H7 (cell line): Measurements from ENCODE around the gene SCAF8. TPM values are rescaled to one million over a fixed set of nuclear protein-coding genes. Genes with fewer than 3 reads are reported as not detected.
"Not testable (repeated sequence)": the region's sequence is repeated elsewhere in the genome, so short reads cannot be mapped to it uniquely, and the experiment has no call there.

ENCODE experiments used
- DNase-seq: peaks from one replicate; pipeline ENCODE4 v3.0.0; 2012
- H3K27me3 ChIP-seq: 2 replicates; pipeline ENCODE4 v1.6.0; 2011; ENCODE audit warnings: mild to moderate bottlenecking, low read length; ENCODE audit not compliant: control insufficient read depth, insufficient read depth
- H3K36me3 ChIP-seq: replicated peaks from 2 replicates; pipeline ENCODE4 v1.5.1; 2011; ENCODE audit warnings: low read length; ENCODE audit not compliant: control insufficient read depth, insufficient read depth
- H3K4me3 ChIP-seq: 2 replicates; pipeline ENCODE4 v1.5.1; 2011; ENCODE audit warnings: low read depth, mild to moderate bottlenecking, control low read depth, low read length, moderate library complexity; ENCODE audit not compliant: insufficient read depth
- total RNA-seq: library from RNA; depleted of rRNA; stranded (reverse); fragments of >200 nt; shearing (Covaris generic); gene quantifications from 2 replicates; pipeline ENCODE4 v1.2.3, GENCODE V29; 2014; rRNA removed

Gene SCAF8, protein sequence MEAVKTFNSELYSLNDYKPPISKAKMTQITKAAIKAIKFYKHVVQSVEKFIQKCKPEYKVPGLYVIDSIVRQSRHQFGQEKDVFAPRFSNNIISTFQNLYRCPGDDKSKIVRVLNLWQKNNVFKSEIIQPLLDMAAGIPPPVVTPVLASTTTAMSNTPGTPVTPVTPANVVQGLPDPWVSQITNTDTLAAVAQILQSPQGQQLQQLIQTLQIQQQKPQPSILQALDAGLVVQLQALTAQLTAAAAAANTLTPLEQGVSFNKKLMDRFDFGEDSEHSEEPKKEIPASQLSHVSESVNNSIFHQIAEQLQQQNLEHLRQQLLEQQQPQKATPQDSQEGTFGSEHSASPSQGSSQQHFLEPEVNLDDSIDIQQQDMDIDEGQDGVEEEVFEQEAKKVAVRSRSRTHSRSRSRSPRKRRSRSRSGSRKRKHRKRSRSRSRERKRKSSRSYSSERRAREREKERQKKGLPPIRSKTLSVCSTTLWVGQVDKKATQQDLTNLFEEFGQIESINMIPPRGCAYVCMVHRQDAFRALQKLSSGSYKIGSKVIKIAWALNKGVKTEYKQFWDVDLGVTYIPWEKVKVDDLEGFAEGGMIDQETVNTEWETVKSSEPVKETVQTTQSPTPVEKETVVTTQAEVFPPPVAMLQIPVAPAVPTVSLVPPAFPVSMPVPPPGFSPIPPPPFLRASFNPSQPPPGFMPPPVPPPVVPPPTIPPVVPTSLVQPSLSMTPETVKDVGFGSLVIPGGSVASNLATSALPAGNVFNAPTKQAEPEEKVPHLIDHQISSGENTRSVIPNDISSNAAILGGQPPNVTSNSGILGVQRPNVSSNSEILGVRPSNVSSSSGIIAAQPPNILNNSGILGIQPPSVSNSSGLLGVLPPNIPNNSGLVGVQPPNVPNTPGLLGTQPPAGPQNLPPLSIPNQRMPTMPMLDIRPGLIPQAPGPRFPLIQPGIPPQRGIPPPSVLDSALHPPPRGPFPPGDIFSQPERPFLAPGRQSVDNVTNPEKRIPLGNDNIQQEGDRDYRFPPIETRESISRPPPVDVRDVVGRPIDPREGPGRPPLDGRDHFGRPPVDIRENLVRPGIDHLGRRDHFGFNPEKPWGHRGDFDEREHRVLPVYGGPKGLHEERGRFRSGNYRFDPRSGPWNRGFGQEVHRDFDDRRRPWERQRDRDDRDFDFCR (N-terminal part only)
- 21.3 and 26.5 TPM in 2 replicates for total RNA-seq

- H3K27me3 ChIP-seq: no peaks in the 10 kb centered on the region
- H3K36me3 ChIP-seq: no peaks in the 10 kb centered on the region
- peak within 1 kb of the TSS; percentile 89 for H3K4me3 ChIP-seq
- DNase-seq: peak; percentile 93
Observed at GRCh38 chr6:154733183-154733625, at the start of gene SCAF8. Gene SCAF8, plus strand, starts transcription at chr6:154733416. Its CDS starts 485 bp downstream, at chr6:154733901.

- Histone ChIP-seq H3K36me3 (no peaks in the 10 kb centered on the region), H3K27me3 (no peaks in the 10 kb centered on the region), H3K4me3 (no peak overlapping the region)
- no peak for DNase-seq
Observed at GRCh38 chr6:154683756-154684523, 49.3 kb upstream of the SCAF8 start.

GRCh38 chr6:154686162-154686561, 47.1 kb upstream of the SCAF8 start:
- H3K36me3 ChIP-seq: no peaks in the 10 kb centered on the region
- no peak for DNase-seq
- no peak overlapping the region for H3K4me3 ChIP-seq
- no peaks in the 10 kb centered on the region for H3K27me3 ChIP-seq

- H3K27me3 ChIP-seq: no peaks in the 10 kb centered on the region
- no peaks in the 10 kb centered on the region for H3K36me3 ChIP-seq
- no peak overlapping the region for H3K4me3 ChIP-seq
- no peak for DNase-seq
Observed at GRCh38 chr6:154689493-154690255, 43.5 kb upstream of the SCAF8 start.

DNA sequence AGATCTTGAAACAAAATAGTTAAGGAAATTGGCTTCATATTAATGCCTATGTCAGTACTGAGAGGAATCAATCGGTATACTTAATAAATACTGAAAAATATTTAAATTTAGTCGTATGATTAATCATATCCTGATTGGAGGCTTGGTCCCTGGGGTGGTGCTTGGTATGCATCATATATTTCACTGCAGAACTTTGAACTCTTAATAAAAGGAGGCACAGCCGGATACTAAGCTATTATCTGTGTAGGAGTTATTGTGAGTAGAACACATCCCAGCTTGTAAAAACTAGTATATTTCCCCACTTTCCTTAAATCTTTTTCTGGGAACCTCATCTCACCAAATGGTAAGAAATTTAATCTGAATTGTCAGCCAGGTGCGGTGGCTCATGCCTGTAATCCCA, 42.4 kb upstream of the SCAF8 start:
- Histone ChIP-seq H3K36me3 (no peaks in the 10 kb centered on the region), H3K4me3 (no peak overlapping the region), H3K27me3 (no peaks in the 10 kb centered on the region)
- no peak for DNase-seq

- Histone ChIP-seq H3K36me3 (no peaks in the 10 kb centered on the region), H3K4me3 (no peak overlapping the region), H3K27me3 (no peaks in the 10 kb centered on the region)
- DNase-seq: no peak
Observed at GRCh38 chr6:154696661-154697060, 36.6 kb upstream of the SCAF8 start.

GRCh38 chr6:154703124-154703523, 30.1 kb upstream of the SCAF8 start:
- DNase-seq: peak; percentile 34
- H3K4me3 ChIP-seq: no peak overlapping the region
- no peaks in the 10 kb centered on the region for H3K27me3 ChIP-seq
- H3K36me3 ChIP-seq: no peaks in the 10 kb centered on the region

DNA sequence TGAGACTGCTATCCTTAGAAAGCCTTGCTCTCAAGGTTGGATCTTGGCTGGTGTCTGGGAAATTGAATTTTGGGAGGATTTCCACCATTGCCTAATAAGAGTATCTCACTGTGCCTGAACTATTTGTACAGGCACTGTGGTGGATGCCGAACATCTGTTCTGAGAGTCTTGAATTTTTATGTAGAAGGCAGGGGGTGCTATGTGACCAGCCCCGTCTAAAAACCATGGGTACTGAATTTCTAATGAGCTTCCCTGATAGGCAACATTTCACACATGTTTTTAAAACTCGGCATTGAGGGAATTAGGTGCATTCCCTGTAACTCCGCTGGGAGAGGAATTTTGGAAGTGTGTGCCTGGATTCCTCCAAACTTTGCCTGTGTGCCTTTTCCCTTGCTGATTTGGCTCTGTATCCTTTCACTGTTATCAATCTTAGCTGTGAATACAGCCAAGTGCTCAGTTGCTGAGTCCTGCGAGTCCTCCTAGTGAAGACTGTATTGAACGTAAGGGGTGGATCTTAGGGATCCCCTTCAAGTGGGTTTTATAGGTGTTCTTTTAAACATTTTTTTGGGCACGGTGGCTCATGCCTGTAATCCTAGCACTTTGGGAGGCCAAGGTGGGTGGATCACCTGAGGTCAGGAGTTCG, 27.6 kb upstream of the SCAF8 start:
- H3K36me3 ChIP-seq: no peaks in the 10 kb centered on the region
- H3K27me3 ChIP-seq: no peaks in the 10 kb centered on the region
- peak; percentile 42 for DNase-seq
- no peak overlapping the region for H3K4me3 ChIP-seq

- DNase-seq: no peak
- no peaks in the 10 kb centered on the region for H3K36me3 ChIP-seq
- no peak overlapping the region for H3K4me3 ChIP-seq
- H3K27me3 ChIP-seq: no peaks in the 10 kb centered on the region
Observed at GRCh38 chr6:154706389-154706788, 26.8 kb upstream of the SCAF8 start.

DNA sequence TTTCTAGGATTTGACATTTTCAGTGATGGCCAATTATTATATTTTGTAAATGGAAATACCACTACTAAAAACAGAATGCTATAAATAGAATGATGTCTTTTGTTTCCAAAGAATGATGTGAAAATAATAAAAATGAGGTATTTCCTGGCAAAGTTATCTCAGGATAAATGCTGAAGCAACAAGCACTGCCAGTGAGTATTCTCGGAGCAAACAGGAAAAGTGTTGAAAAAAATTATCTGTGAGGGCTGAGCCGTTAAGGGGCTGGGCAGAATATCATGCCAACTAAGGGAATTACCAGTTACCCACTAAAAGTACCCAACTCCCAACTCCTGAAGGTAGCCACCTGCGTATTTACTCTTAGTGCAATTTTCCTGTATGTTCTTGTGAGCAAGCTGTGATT, 23.6 kb upstream of the SCAF8 start:
- Histone ChIP-seq H3K4me3 (no peak overlapping the region), H3K36me3 (no peaks in the 10 kb centered on the region), H3K27me3 (no peaks in the 10 kb centered on the region)
- DNase-seq: no peak

DNA sequence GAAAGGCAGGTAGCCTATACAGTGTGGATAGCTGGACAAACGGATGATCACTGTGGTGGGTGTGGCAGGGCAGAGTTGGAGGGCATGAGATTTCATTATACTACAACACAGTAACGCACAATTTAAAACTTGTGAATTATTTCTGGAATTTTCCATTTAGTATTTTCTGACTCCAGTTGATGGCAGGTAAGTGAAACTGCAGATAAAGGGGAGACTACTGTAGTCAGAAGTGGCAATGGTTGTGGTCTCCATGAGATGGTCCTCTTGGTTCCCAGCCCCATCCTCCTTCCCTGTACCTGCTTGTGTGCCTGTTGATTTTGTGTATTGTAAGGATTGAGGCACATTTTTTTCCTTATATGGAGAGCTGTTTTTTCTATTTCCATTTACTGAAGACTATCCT, 22.5 kb upstream of the SCAF8 start:
- H3K4me3 ChIP-seq: no peak overlapping the region
- no peaks in the 10 kb centered on the region for H3K36me3 ChIP-seq
- no peaks in the 10 kb centered on the region for H3K27me3 ChIP-seq
- DNase-seq: no peak

- H3K4me3 ChIP-seq: no peak overlapping the region
- no peaks in the 10 kb centered on the region for H3K27me3 ChIP-seq
- no peaks in the 10 kb centered on the region for H3K36me3 ChIP-seq
- no peak for DNase-seq
Observed at GRCh38 chr6:154715446-154715845, 17.8 kb upstream of the SCAF8 start.

GRCh38 chr6:154716350-154716749, 16.9 kb upstream of the SCAF8 start:
- not testable (repeated sequence) for H3K36me3 ChIP-seq, H3K4me3 ChIP-seq, H3K27me3 ChIP-seq, DNase-seq
